Breast epithelium (tissue), 4 donors: ENCODE data around the gene CNTN1. TPM values are rescaled to one million over a fixed set of nuclear protein-coding genes. Genes with fewer than 3 reads are reported as not detected.

ENCODE experiments used
- DNase-seq, 2 donors: peaks; one replicate each; pipeline ENCODE4 v3.0.0-alpha.2; 2019; ENCODE audit warnings: low spot score in 2 of 2
- H3K27ac ChIP-seq, 2 donors: fragments of 200-600 bp; sonication (generic) in 1 of 2; one replicate each; pipeline ENCODE4 v1.5.1; 2016 to 2019; ENCODE audit warnings: mild to moderate bottlenecking in 1 of 2
- H3K27me3 ChIP-seq, 2 donors: fragments of 200-600 bp; sonication (generic) in 1 of 2; one replicate each; pipeline versions ENCODE4 v1.5.1 to v1.6.0; 2017 to 2019; ENCODE audit warnings: control low read depth in 1 of 2, mild to moderate bottlenecking in 1 of 2
- H3K36me3 ChIP-seq: fragments of 200-600 bp; one replicate; pipeline ENCODE4 v1.5.1; 2019
- H3K4me1 ChIP-seq, 2 donors: fragments of 200-600 bp; sonication (generic); one replicate each; pipeline ENCODE4 v1.5.1; 2016 to 2019; ENCODE audit warnings: control low read depth in 1 of 2
- H3K4me3 ChIP-seq, 3 donors: fragments of 200-600 bp; sonication (generic); 1 replicate in 2 of 3; 2 replicates in 1 of 3; pipeline ENCODE4 v1.5.1; 2016 to 2019; ENCODE audit warnings: mild to moderate bottlenecking in 3 of 3, moderate library complexity in 2 of 3
- H3K9me3 ChIP-seq, 2 donors: fragments of 200-600 bp; sonication (generic) in 1 of 2; one replicate each; pipeline ENCODE4 v1.5.1; 2016 to 2019; ENCODE audit warnings: control low read depth in 1 of 2
- POLR2A ChIP-seq: fragments of 450-650 bp; IDR thresholded peaks from one replicate; pipeline ENCODE4 v1.6.1; 2016; ENCODE audit warnings: antibody characterized with exemption, mild to moderate bottlenecking, moderate library complexity
- POLR2AphosphoS5 ChIP-seq, 3 donors: sonication (generic); formaldehyde crosslinking; IDR thresholded peaks; one replicate each; pipeline ENCODE4 v1.6.1; 2017; ENCODE audit warnings: antibody characterized with exemption in 3 of 3
- intact Hi-C: fragments of 100-400 bp; cut with DNase I; formaldehyde crosslinking; loops from one replicate; pipeline ENCODE4 v1.15.1; 2023; ENCODE audit warnings: low total_unique reads
- total RNA-seq, 3 donors: library from RNA; depleted of rRNA; stranded (reverse); fragments of >200 nt; gene quantifications; one replicate each; pipeline ENCODE4 v1.1.0, GENCODE V29; 2016
- TF ChIP-seq, protein P1 (sequence below), 3 donors: fragments of 450-650 bp; IDR thresholded peaks; one replicate each; pipeline ENCODE4 v1.5.1; 2016 to 2017; ENCODE audit warnings: antibody characterized with exemption in 3 of 3, mild to moderate bottlenecking in 3 of 3, moderate library complexity in 3 of 3

The CNTN1 gene
- total RNA-seq, 3 donors from 2014 or later, result 1.1 to 16.4 (median 7.2) TPM

DNA sequence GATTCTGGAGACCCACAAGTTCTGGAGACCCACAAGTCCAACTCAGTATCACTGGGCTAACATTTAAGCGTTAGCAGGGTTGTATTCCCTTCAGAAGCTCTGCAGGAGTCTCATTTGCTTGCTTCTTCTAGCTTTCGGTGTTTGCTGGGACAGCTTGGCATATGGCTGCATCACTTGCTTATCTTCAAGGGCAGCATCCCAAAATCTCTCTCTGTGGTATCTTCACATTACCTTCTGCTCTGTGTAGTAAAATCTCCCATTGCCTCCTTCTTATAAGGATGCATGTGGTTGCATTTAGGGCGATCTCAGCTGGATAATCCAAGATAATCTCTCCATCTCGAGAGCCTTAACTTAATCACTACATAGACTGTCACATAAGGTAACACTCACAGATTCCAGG is 7.3 kb upstream of the CNTN1 start:
- intact Hi-C loops, result loop anchor here (10.0 kb wide), 1 partner anchor 1770 kb away; no protein-coding TSS in a partner anchor
- Histone ChIP-seq H3K36me3 (no peaks in the 10 kb centered on the region), H3K27me3 (no peaks in the 10 kb centered on the region), H3K27ac (no peak overlapping the region), H3K4me3 (no peak overlapping the region), H3K4me1 (no peaks in the 10 kb centered on the region), H3K9me3 (no peaks in the 10 kb centered on the region)
- TF ChIP-seq, protein P1, sequence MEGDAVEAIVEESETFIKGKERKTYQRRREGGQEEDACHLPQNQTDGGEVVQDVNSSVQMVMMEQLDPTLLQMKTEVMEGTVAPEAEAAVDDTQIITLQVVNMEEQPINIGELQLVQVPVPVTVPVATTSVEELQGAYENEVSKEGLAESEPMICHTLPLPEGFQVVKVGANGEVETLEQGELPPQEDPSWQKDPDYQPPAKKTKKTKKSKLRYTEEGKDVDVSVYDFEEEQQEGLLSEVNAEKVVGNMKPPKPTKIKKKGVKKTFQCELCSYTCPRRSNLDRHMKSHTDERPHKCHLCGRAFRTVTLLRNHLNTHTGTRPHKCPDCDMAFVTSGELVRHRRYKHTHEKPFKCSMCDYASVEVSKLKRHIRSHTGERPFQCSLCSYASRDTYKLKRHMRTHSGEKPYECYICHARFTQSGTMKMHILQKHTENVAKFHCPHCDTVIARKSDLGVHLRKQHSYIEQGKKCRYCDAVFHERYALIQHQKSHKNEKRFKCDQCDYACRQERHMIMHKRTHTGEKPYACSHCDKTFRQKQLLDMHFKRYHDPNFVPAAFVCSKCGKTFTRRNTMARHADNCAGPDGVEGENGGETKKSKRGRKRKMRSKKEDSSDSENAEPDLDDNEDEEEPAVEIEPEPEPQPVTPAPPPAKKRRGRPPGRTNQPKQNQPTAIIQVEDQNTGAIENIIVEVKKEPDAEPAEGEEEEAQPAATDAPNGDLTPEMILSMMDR (IDR thresholded peaks at IDR 0.05), result no peak
- no peak for TF ChIP-seq POLR2AphosphoS5 (IDR thresholded peaks at IDR 0.05)
- no peak for TF ChIP-seq POLR2A
- no peak for DNase-seq

GRCh38 chr12:40688085-40688725 is 4.0 kb upstream of the CNTN1 start:
- H3K36me3 ChIP-seq, result no peaks in the 10 kb centered on the region
- H3K4me1 ChIP-seq, result no peaks in the 10 kb centered on the region
- H3K9me3 ChIP-seq, result no peaks in the 10 kb centered on the region
- H3K27ac ChIP-seq, result no peak overlapping the region
- peaks cover 0 to 10% of the 10 kb centered on the region in 2 donors for H3K27me3 ChIP-seq
- H3K4me3 ChIP-seq, result no peak overlapping the region
- intact Hi-C loops, result loop anchor here (10.0 kb wide), 1 partner anchor 1767 kb away; no protein-coding TSS in a partner anchor
- DNase-seq, result no peak
- TF ChIP-seq POLR2A, result no peak
- TF ChIP-seq, protein P1 (IDR thresholded peaks at IDR 0.05), result no peak

GRCh38 chr12:40689576-40689975 is 2.7 kb upstream of the CNTN1 start:
- DNase-seq, result no peak
- H3K27me3 ChIP-seq, result peaks cover 0 to 13% of the 10 kb centered on the region in 2 donors
- intact Hi-C loops, result loop anchor here (10.0 kb wide), 1 partner anchor 1765 kb away; no protein-coding TSS in a partner anchor
- no peak overlapping the region for H3K4me3 ChIP-seq
- no peaks in the 10 kb centered on the region for H3K4me1 ChIP-seq
- TF ChIP-seq POLR2A (no peak), POLR2AphosphoS5 (IDR thresholded peaks at IDR 0.05) (no peak)
- TF ChIP-seq, protein P1 (IDR thresholded peaks at IDR 0.05), result no peak
- no peaks in the 10 kb centered on the region for H3K36me3 ChIP-seq
- H3K27ac ChIP-seq, result no peak overlapping the region
- H3K9me3 ChIP-seq, result no peaks in the 10 kb centered on the region

GRCh38 chr12:40692765-40693206 is 547 bp downstream of the CNTN1 start:
- Histone ChIP-seq H3K27ac (peak overlapping the region in 1 of 2 donors; percentile 55), H3K27me3 (peaks cover 0 to 13% of the 10 kb centered on the region in 2 donors)

More at GRCh38 chr12:40692765-40693206, 547 bp downstream of the CNTN1 start:
- TF ChIP-seq POLR2A (no peak), POLR2AphosphoS5 (IDR thresholded peaks at IDR 0.05) (no peak)
- TF ChIP-seq, protein P1 (IDR thresholded peaks at IDR 0.05), result no peak
- H3K4me3 ChIP-seq, result peak overlapping the region; percentile 52 to 88 (median 69)
- H3K9me3 ChIP-seq, result no peaks in the 10 kb centered on the region
- no peaks in the 10 kb centered on the region for H3K36me3 ChIP-seq
- DNase-seq, result no peak
- intact Hi-C loops, result no loop called here
- H3K4me1 ChIP-seq, result no peaks in the 10 kb centered on the region
